Stimulated activated naive CD8-positive, alpha-beta T cell treated with anti-CD3 and anti-CD28 coated beads, Interleukin-15, Interleukin-2, amounts not matched to agents 100 ng/mL and 50 ng/mL, for 24 hours (primary cell): ENCODE data around the gene SMIM9.
"Not testable (repeated sequence)": the region's sequence is repeated elsewhere in the genome, so short reads cannot be mapped to it uniquely, and the experiment has no call there.

Source experiments
- H3K27ac Mint-ChIP-seq: one replicate; pipeline ENCODE4 v1.8.0; 2021; ENCODE audit warnings: mild to moderate bottlenecking, mixed read lengths
- H3K27me3 Mint-ChIP-seq: one replicate; pipeline ENCODE4 v1.8.0; 2021; ENCODE audit warnings: mixed read lengths
- H3K36me3 Mint-ChIP-seq: one replicate; pipeline ENCODE4 v1.8.0; 2021; ENCODE audit warnings: low read depth, mixed read lengths
- H3K4me1 Mint-ChIP-seq: one replicate; pipeline ENCODE4 v1.8.0; 2021; ENCODE audit warnings: low read depth, mixed read lengths
- H3K4me3 Mint-ChIP-seq: one replicate; pipeline ENCODE4 v1.8.0; 2021; ENCODE audit warnings: mild to moderate bottlenecking, mixed read lengths
- H3K9me3 Mint-ChIP-seq: one replicate; pipeline ENCODE4 v1.8.0; 2021; ENCODE audit warnings: mixed read lengths

Gene SMIM9

DNA sequence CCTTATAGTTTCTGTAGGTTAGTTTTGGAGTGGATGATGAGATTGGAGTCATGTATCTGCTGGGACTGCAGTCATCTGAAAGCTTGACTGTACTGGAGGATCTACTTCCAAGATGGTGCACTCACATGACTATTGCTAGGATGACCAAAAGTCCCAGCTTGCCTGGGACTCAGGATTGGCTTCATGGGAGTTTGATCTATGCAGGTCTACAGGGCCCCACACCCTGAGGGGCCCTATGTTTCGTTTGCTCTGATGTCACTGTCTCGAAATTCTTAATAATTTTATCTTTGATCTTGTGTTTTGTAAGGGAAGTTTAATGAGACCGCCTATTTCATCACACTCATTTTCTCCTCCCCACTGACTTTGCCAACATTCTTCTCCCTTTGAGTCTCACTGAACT lies at the start of gene SMIM9:
SMIM9 (minus strand) TSS at position 101 of the 400 bp plus-strand sequence. CDS start 3,806 bp downstream, outside the sequence.
- Mint-ChIP-seq H3K9me3 (no peaks in the 10 kb centered on the region), H3K27me3 (no peaks in the 10 kb centered on the region), H3K4me1 (peaks cover 6% of the 10 kb centered on the region), H3K36me3 (no peaks in the 10 kb centered on the region), H3K4me3 (no peak within 1 kb of the TSS), H3K27ac (no peak within 1 kb of the TSS)

DNA sequence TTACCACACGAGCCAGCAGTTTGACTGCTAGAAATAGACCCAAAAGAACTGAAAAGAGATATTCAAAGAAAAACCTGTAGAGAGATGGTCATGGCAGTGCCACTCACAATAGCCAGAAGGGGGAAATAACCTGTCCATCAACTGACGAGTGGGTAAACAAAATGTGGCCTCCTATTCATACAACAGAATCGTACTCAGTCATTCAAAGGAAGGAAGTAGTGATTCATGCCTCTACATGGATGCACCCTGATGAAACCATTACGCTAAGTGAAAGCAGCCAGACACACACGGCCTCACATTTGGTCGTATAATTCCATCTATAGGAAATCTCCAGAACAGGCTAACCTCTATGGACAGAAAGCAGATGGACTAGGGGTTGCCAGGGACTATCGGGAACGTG lies 49.6 kb upstream of the SMIM9 start:
- not testable (repeated sequence) for H3K27me3 Mint-ChIP-seq, H3K4me1 Mint-ChIP-seq, H3K27ac Mint-ChIP-seq, H3K4me3 Mint-ChIP-seq, H3K36me3 Mint-ChIP-seq, H3K9me3 Mint-ChIP-seq

DNA sequence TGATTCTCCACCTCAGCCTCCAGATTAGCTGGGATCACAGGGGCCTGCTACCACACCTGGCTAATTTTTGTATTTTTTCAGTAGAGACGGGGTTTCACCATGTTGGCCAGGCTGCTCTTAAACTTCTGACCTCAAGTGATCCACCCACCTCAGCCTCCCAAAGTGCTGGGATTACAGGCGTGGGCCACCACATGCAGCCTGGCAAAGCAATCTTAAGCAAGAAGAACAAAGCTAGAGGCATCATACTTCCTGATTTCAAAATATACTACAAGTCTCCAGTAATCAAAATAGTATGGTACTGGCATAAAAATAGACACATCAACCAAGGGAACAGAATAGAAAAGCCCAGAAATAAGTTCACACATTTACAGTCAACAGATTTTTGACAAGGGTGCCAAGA lies 38.9 kb upstream of the SMIM9 start:
- H3K4me3 Mint-ChIP-seq: no peak overlapping the region
- peaks cover 7% of the 10 kb centered on the region for H3K36me3 Mint-ChIP-seq
- no peak overlapping the region for H3K27ac Mint-ChIP-seq
- H3K4me1 Mint-ChIP-seq: no peaks in the 10 kb centered on the region
- no peaks in the 10 kb centered on the region for H3K27me3 Mint-ChIP-seq
- peaks cover under 1% of the 10 kb centered on the region for H3K9me3 Mint-ChIP-seq

DNA sequence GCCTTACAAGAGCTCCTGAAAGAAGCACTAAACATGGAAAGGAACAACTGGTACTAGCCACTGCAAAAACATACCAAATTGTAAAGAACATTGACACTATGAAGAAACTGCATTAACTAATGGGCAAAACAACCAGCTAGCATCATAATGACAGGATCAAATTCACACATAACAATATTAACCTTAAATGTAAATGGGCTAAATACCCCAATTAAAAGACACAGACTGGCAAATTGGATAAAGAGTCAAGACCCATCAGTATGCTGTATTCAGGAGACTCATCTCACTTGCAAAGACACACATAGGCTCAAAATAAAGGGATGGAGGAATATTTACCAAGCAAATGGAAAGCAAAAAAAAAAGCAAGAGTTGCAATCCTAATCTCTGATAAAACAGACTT lies 34.1 kb upstream of the SMIM9 start:
- H3K4me3 Mint-ChIP-seq, H3K27me3 Mint-ChIP-seq, H3K27ac Mint-ChIP-seq, H3K9me3 Mint-ChIP-seq, H3K36me3 Mint-ChIP-seq, H3K4me1 Mint-ChIP-seq: not testable (repeated sequence)

DNA sequence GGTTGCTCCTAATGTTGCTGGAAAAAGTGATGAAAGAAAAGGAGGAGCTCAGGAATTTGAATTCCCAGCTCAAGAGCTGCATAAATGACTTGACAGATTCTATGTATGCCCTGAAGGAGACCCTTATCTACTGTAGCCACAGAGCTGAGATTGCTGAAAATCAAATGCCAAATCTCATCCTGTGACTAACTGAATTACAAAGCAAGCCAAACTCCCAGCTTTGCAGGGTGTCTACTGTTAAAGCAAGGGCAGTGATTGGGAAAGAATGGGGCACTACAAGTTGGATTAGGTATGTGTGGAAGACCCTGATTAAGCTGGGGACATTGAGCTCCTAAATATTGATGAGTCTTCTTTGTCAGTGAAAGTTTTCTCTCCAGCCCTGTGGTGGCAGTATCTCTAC lies 20.8 kb upstream of the SMIM9 start:
- Mint-ChIP-seq H3K4me3 (no peak overlapping the region), H3K27ac (no peak overlapping the region), H3K9me3 (no peaks in the 10 kb centered on the region), H3K4me1 (no peaks in the 10 kb centered on the region), H3K36me3 (no peaks in the 10 kb centered on the region), H3K27me3 (no peaks in the 10 kb centered on the region)

DNA sequence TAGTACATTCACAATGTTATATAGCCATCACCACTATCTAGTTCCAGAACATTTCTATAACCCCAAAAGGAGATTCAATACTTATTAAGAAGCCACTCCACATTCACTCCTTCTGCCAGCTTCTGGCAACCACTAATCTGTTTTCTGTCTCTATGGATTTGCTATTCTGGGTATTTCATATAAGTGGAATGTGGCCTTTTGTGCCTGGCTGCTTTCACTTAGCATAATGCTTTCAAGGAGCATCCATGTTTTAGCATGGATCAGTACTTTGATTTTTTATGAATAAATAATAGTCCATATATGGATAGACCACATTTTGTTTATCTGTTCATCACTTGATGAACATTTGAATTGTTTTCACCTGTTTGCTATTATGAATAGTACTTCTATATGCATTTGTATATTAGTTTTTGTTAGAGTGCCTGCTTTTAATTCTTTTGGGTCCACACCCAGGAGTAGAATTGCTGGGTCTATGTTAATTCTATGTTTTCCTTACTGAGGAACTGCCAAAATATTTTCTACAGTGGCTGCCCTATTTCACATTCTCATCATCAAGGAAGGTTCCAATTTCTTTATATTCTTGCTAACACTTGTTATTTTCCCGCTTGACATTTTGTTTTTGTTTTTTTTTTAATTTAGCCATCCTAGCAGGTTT lies 16.6 kb upstream of the SMIM9 start:
- H3K27me3 Mint-ChIP-seq: no peaks in the 10 kb centered on the region
- no peak overlapping the region for H3K4me3 Mint-ChIP-seq
- no peaks in the 10 kb centered on the region for H3K36me3 Mint-ChIP-seq
- H3K9me3 Mint-ChIP-seq: no peaks in the 10 kb centered on the region
- no peak overlapping the region for H3K27ac Mint-ChIP-seq
- H3K4me1 Mint-ChIP-seq: no peaks in the 10 kb centered on the region

DNA sequence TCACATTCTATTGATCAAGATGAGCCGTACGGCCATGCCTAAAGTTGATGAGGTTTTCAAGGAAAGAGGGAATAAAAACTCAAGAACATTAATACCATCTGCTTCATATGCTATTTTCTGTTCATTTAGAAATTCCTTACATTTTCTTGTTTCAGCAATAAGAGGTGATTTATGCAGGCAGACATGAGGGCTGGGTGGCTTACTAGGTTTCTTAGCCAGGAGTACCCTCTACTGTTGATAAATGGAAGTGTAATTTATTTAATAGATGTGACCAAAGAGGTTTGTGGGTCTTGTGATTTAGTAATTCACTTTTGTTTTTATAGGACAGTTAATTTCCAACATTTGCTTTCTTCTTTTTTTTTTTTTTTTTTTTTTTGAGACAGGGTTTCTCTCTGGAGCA lies 6.4 kb upstream of the SMIM9 start:
- no peaks in the 10 kb centered on the region for H3K36me3 Mint-ChIP-seq
- H3K9me3 Mint-ChIP-seq: no peaks in the 10 kb centered on the region
- no peak overlapping the region for H3K27ac Mint-ChIP-seq

DNA sequence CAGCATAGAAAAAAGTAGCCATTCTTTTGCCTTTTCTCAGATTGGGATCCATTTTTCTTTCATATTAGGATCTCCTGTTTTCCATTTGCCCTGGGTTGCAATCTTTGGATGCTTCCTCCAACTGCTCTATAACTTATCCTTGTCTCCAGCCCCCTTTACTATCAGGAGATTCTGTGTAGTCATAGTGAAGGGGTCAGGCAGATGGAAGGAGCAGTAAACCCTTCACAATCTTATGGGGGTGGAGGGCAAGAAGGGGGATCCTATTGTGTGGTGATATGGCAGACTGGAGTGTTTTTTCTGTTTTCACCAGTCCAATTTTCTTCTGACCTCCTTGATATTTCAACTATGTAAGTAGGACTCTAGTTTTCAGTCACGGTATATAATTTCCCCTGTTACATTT lies 1.7 kb upstream of the SMIM9 start:
- Mint-ChIP-seq H3K4me1 (no peaks in the 10 kb centered on the region), H3K4me3 (no peak overlapping the region), H3K27me3 (no peaks in the 10 kb centered on the region), H3K27ac (no peak overlapping the region), H3K36me3 (no peaks in the 10 kb centered on the region), H3K9me3 (no peaks in the 10 kb centered on the region)

More for the DNA sequence above, 6.4 kb upstream of the SMIM9 start:
- Mint-ChIP-seq H3K4me1 (no peaks in the 10 kb centered on the region), H3K4me3 (no peak overlapping the region), H3K27me3 (no peaks in the 10 kb centered on the region)

DNA sequence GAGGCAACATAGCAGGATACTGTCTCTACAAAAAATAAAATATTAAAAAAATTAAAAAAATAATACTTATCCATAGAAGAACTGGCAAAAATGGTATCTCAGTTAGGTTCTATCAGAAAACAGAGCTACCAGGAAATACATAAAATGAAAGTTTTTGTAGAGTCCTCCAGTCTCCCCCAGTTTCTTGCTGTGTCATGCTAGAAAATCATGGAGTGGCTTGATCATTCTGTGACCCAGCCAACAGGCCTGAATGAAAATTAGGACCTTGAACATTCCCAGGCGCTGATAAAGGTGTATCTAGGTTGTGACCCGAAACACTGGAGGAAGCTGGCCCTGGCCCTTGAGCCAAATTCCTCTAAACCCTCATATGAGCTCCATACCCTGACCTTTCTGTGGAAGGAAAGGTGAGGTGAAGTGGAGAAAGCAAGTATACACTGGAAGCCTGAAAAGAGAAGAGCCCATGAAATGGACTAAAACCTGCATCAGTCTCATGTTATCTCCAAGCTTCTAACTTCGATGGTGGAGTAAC lies 652 bp downstream of the SMIM9 start:
- Mint-ChIP-seq H3K36me3 (no peaks in the 10 kb centered on the region), H3K27me3 (no peaks in the 10 kb centered on the region), H3K27ac (no peak overlapping the region), H3K9me3 (no peaks in the 10 kb centered on the region), H3K4me3 (no peak overlapping the region), H3K4me1 (peaks cover 13% of the 10 kb centered on the region)

DNA sequence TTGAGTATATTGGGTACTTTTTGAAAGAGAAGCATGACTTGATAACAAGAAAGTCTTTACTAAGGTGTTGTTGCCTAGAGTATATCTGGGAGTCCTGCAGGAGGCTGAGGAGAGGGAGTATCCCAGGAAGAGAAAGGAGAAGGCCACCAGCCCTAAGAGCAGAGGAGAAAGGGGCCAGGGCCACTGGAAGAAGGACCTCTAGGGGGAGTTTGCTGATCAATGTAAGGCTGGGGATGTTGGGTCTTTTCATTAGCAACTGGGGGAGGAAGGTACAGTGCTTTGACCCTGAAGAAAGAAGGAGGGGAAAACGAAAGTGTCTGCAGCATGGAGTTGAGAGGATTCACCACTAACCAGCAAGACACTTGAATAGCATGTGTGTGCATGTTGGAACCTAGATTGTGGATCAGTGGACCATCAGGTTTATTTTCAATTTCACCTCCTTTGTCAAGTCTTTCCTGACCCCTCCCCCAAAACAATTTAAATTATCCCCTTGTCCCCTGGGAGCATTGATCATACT lies 4.5 kb downstream of the SMIM9 start:
- Mint-ChIP-seq H3K4me3 (no peak overlapping the region), H3K27ac (no peak overlapping the region), H3K9me3 (no peaks in the 10 kb centered on the region), H3K4me1 (peaks cover 28% of the 10 kb centered on the region), H3K27me3 (no peaks in the 10 kb centered on the region), H3K36me3 (no peaks in the 10 kb centered on the region)

DNA sequence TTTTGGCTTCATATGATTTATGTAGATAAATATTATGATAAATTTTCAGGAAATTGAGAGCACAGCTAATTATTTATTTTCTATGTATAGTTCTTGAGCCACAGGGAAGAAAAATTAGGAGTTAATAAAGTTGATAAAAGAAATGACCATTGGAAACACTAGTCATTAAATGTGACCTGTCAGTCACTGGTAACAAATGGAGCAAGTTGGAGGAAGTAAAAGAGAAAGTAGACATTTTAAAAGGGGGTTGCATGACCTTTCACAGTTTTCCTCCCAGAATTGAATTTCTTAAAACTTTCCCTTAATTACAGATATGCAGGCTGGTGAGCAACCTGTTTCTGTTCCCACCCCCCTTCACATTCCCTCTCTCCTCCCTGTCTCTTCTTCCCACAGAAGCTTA lies 5.3 kb downstream of the SMIM9 start:
- no peaks in the 10 kb centered on the region for H3K36me3 Mint-ChIP-seq
- no peaks in the 10 kb centered on the region for H3K27me3 Mint-ChIP-seq
- H3K27ac Mint-ChIP-seq: peak overlapping the region; percentile 59
- H3K4me3 Mint-ChIP-seq: no peak overlapping the region
- H3K4me1 Mint-ChIP-seq: peaks cover 28% of the 10 kb centered on the region
- no peaks in the 10 kb centered on the region for H3K9me3 Mint-ChIP-seq

DNA sequence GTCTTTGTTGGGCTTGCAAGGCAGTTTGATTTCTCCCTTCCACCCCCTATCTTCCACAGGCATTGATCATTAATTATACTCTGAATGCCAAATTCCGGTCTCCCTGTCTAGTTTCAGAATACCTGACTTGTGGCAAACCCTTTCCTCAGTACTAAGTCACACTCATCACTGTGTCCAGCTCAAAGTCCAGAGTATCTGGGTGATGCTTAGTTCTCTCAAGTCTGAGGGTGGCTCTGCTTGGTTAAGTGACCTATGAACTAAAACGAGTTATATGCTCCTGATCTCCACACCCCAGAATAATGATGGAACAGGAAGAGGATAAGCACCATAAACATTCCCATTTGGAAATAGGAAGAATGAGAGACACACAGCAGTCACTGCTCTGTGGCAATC lies 6.5 kb downstream of the SMIM9 start:
- Mint-ChIP-seq H3K27ac (peak overlapping the region; percentile 38), H3K36me3 (no peaks in the 10 kb centered on the region), H3K4me3 (no peak overlapping the region), H3K9me3 (no peaks in the 10 kb centered on the region), H3K27me3 (no peaks in the 10 kb centered on the region), H3K4me1 (peaks cover 28% of the 10 kb centered on the region)

DNA sequence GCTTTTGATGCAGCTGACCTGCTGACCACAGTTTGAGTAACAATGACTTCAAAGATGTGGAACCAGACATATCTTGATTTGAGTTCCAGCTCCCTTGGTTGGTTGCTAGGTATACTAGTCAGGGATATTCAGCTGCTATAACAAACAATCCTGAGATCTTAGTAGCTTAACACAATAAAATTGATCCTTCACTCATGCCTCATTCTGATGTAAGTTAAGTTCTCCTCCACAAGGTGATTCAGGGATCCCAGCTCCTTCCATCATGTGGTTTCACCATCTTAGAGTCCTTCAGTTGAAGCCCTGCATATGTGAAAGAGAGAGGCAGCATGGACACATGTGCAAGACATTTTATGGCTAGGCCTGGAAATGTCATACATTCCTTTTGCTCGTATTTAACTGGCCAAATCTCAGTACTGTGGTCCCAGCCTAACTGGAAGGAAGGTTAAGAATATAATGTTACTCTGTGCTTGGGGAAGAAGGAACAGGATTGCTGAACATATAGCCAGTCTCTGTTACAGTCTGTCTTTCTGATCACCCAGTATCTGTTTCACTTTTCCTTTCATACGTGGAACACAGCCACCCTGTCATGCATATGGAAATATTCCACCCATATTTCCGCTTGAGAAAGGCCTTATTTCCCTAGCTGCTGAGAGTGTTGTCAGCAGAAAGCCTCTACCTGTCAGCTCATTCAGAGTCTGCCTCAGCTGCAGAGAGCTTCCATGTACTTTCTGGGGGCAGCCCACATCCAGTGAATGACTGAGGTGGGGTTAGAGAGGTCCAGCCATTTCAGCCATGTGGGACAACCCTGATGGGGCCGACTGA lies 7.1 kb downstream of the SMIM9 start:
- no peaks in the 10 kb centered on the region for H3K27me3 Mint-ChIP-seq
- no peaks in the 10 kb centered on the region for H3K36me3 Mint-ChIP-seq
- H3K4me1 Mint-ChIP-seq: peaks cover 28% of the 10 kb centered on the region
- no peak overlapping the region for H3K4me3 Mint-ChIP-seq
- no peaks in the 10 kb centered on the region for H3K9me3 Mint-ChIP-seq
- peak overlapping the region; percentile 38 for H3K27ac Mint-ChIP-seq

DNA sequence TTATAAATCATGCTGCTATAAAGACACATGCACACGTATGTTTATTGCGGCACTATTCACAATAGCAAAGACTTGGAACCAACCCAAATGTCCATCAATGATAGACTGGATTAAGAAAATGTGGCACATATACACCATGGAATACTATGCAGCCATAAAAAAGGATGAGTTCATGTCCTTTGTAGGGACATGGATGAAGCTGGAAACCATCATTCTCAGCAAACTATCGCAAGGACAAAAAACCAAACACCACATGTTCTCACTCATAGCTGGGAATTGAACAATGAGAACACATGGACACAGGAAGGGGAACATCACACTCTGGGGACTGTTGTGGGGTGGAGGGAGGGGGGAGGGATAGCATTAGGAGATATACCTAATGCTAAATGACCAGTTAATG lies 8.9 kb downstream of the SMIM9 start:
- H3K4me1 Mint-ChIP-seq: peaks cover 28% of the 10 kb centered on the region
- not testable (repeated sequence) for H3K4me3 Mint-ChIP-seq, H3K27ac Mint-ChIP-seq, H3K9me3 Mint-ChIP-seq, H3K27me3 Mint-ChIP-seq, H3K36me3 Mint-ChIP-seq

DNA sequence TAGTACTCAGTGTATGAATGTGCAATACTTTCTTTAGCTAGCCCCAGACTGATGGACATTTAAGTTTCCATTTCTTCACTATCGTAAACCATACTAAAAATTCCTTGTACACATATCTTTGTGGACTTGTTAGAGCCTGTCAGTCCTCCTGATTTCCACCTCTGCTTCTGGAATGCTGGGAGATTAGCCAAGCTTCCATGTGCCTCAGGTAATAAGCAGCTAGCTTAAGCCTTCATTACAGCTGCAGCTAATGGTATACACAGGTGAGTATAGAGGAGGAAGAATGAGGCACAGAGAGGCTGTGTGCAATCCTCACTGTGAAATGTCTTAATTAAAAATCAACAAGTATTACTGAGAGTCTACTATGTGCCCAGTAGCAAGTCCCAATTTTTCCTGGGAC lies 9.8 kb downstream of the SMIM9 start:
- no peak overlapping the region for H3K27ac Mint-ChIP-seq
- H3K36me3 Mint-ChIP-seq: no peaks in the 10 kb centered on the region
- peaks cover 23% of the 10 kb centered on the region for H3K4me1 Mint-ChIP-seq
- H3K4me3 Mint-ChIP-seq: no peak overlapping the region
- H3K27me3 Mint-ChIP-seq: no peaks in the 10 kb centered on the region
- H3K9me3 Mint-ChIP-seq: no peaks in the 10 kb centered on the region
